IMR-90 (cell line): Measurements from ENCODE around the gene SNAP25. TPM values are rescaled to one million over a fixed set of nuclear protein-coding genes. Genes with fewer than 3 reads are reported as not detected.

Source experiments
- ATAC-seq: fragments of 200-7000 bp; cut with Tn5 transposase; 2 replicates; pipeline ENCODE4 v1.9.1; 2020; ENCODE audit warnings: low read depth, mild to moderate bottlenecking, moderate library complexity
- BruUV-seq: library from RNA; stranded (reverse); fragments of 400-500 nt; replicated peaks from 2 replicates; lab custom pipeline; 2021; lab: Mats Ljungman, UMichigan
- CTCF ChIA-PET: fragments of 300-600 bp; formaldehyde crosslinking; extraction: SDS; loops from one replicate; lab custom pipeline; 2021; ENCODE audit warnings: antibody characterized with exemption; lab: Yijun Ruan, JAX
- POLR2A ChIA-PET: fragments of 300-600 bp; sonication (Branson Sonifier 250); formaldehyde crosslinking; loops from one replicate; lab custom pipeline; 2022; ENCODE audit warnings: antibody characterized with exemption; ENCODE audit not compliant: unreplicated experiment; lab: Charles Lee
- DNase-seq: peaks from one replicate; pipeline ENCODE4 v3.0.0; 2013
- H2AFZ ChIP-seq: replicated peaks from 2 replicates; pipeline ENCODE3; 2013; ENCODE audit warnings: low read length, mild to moderate bottlenecking; ENCODE audit not compliant: poor library complexity
- H2AK5ac ChIP-seq: 2 replicates; pipeline ENCODE4 v1.6.1; 2013; ENCODE audit warnings: low read depth, low read length, inconsistent platforms
- H2AK9ac ChIP-seq: replicated peaks from 2 replicates; pipeline ENCODE3; 2013; ENCODE audit warnings: mild to moderate bottlenecking, low read depth, low read length, moderate library complexity; ENCODE audit not compliant: poor library complexity
- H2BK120ac ChIP-seq: 2 replicates; pipeline ENCODE4 v1.6.1; 2013; ENCODE audit warnings: low read depth, low read length, inconsistent platforms
- H2BK15ac ChIP-seq: 3 replicates; pipeline ENCODE4 v1.6.1; 2013; ENCODE audit warnings: low read depth, low read length, inconsistent platforms
- H2BK20ac ChIP-seq: 2 replicates; pipeline ENCODE4 v1.6.1; 2013; ENCODE audit warnings: low read depth, mild to moderate bottlenecking, inconsistent platforms, low read length, moderate library complexity
- H2BK5ac ChIP-seq: 2 replicates; pipeline ENCODE4 v1.6.1; 2013; ENCODE audit warnings: mild to moderate bottlenecking, low read depth, low read length, inconsistent platforms; ENCODE audit not compliant: poor library complexity, severe bottlenecking
- H3K14ac ChIP-seq: replicated peaks from 2 replicates; pipeline ENCODE4 v1.6.1; 2013; ENCODE audit warnings: low read depth, low read length, inconsistent platforms
- H3K18ac ChIP-seq: 2 replicates; pipeline ENCODE4 v1.6.1; 2013; ENCODE audit warnings: low read depth, low read length, control low read depth
- H3K23ac ChIP-seq: 2 replicates; pipeline ENCODE4 v1.6.1; 2013; ENCODE audit warnings: low read depth, low read length, inconsistent platforms
- H3K27ac ChIP-seq: 2 replicates; pipeline ENCODE4 v1.5.1; 2013; ENCODE audit warnings: mild to moderate bottlenecking, control low read depth, low read length; ENCODE audit not compliant: insufficient read depth
- H3K27me3 ChIP-seq: 2 replicates; pipeline ENCODE4 v1.6.1; 2013; ENCODE audit warnings: low read length; ENCODE audit not compliant: control insufficient read depth, insufficient read depth
- H3K36me3 ChIP-seq: 2 replicates; pipeline ENCODE4 v1.6.1; 2013; ENCODE audit warnings: low read length, mixed read lengths; ENCODE audit not compliant: control insufficient read depth, insufficient read depth
- H3K4ac ChIP-seq: 2 replicates; pipeline ENCODE4 v1.6.1; 2013; ENCODE audit warnings: low read depth, low read length, inconsistent platforms
- H3K4me1 ChIP-seq: 2 replicates; pipeline ENCODE4 v1.6.1; 2013; ENCODE audit warnings: low read length, mixed read lengths; ENCODE audit not compliant: control insufficient read depth, insufficient read depth
- H3K4me2 ChIP-seq: 2 replicates; pipeline ENCODE4 v1.6.1; 2013; ENCODE audit warnings: low read depth, mild to moderate bottlenecking, control low read depth, low read length, moderate library complexity
- H3K4me3 ChIP-seq: 2 replicates; pipeline ENCODE4 v1.5.1; 2013; ENCODE audit warnings: low read depth, mild to moderate bottlenecking, control low read depth, low read length, moderate library complexity; ENCODE audit not compliant: insufficient read depth
- H3K56ac ChIP-seq: 2 replicates; pipeline ENCODE4 v1.6.1; 2013; ENCODE audit warnings: low read length, inconsistent platforms; ENCODE audit not compliant: insufficient read depth; ENCODE audit errors: extremely low read depth
- H3K79me1 ChIP-seq, 2 experiments: 2 replicates each; pipeline ENCODE4 v1.6.1; 2013; ENCODE audit warnings: low read length in 2 of 2, inconsistent platforms in 1 of 2, low read depth in 1 of 2
- H3K9ac ChIP-seq: 2 replicates; pipeline ENCODE4 v1.6.1; 2013; ENCODE audit warnings: low read depth, low read length, control low read depth
- H3K9me1 ChIP-seq: 2 replicates; pipeline ENCODE4 v1.6.1; 2013; ENCODE audit warnings: low read length, inconsistent platforms; ENCODE audit not compliant: insufficient read depth
- H3K9me3 ChIP-seq: 2 replicates; pipeline ENCODE4 v1.6.1; 2013; ENCODE audit warnings: low read length; ENCODE audit not compliant: control insufficient read depth, insufficient read depth
- H4K20me1 ChIP-seq: 2 replicates; pipeline ENCODE4 v1.6.1; 2013; ENCODE audit warnings: low read length, inconsistent platforms; ENCODE audit not compliant: insufficient read depth
- H4K5ac ChIP-seq: 2 replicates; pipeline ENCODE4 v1.6.1; 2013; ENCODE audit warnings: mild to moderate bottlenecking, low read depth, low read length, control low read depth
- H4K8ac ChIP-seq, 2 experiments: 2 replicates each; pipeline ENCODE4 v1.6.1; 2013; ENCODE audit warnings: low read depth in 2 of 2, low read length in 2 of 2, control low read depth in 1 of 2, inconsistent platforms in 1 of 2
- H4K91ac ChIP-seq: 2 replicates; pipeline ENCODE4 v1.6.1; 2013; ENCODE audit warnings: low read depth, low read length, inconsistent platforms; ENCODE audit not compliant: insufficient read depth
- RCOR1 ChIP-seq: IDR thresholded peaks from 2 replicates; pipeline ENCODE4 v1.6.1; 2012; ENCODE audit warnings: mild to moderate bottlenecking, low read length, improper control_type of control experiment; ENCODE audit not compliant: insufficient replicate concordance
- RFX5 ChIP-seq: IDR thresholded peaks from 2 replicates; pipeline ENCODE4 v1.8.0; 2012; ENCODE audit warnings: low read depth, mild to moderate bottlenecking, low read length, moderate library complexity
- WGBS, 2 experiments: methylation state at CpG; one replicate each; pipeline versions ENCODE4 v1.1.5 to v1.1.7; 2013; ENCODE audit warnings: missing lambda C conversion rate in 2 of 2; ENCODE audit not compliant: insufficient read length in 1 of 2; ENCODE audit errors: extremely low coverage in 2 of 2; 5-methylcytosine and 5-hydroxymethylcytosine counted together
- dilution Hi-C: fragments of 300-500 bp; cut with HindIII; formaldehyde crosslinking; loops from one replicate; pipeline ENCODE4 v1.14.3; 2018; ENCODE audit warnings: low sequenced_read_pairs; ENCODE audit not compliant: unreplicated experiment
- in situ Hi-C: fragments of 300-500 bp; cut with MboI; formaldehyde crosslinking; loops from 3 replicates; pipeline ENCODE4 v1.14.3; 2019; ENCODE audit warnings: low sequenced_read_pairs, inconsistent platforms, mixed read lengths
- intact Hi-C: fragments of 100-400 bp; cut with micrococcal nuclease; formaldehyde crosslinking; loops from 2 replicates; pipeline ENCODE4 v1.10.0; 2022
- polyA plus RNA-seq, 3 experiments: library from polyadenylated mRNA; depleted of rRNA; stranded (reverse); fragments of >200 nt; gene quantifications; 2 replicates each; pipeline ENCODE4 v1.2.3, GENCODE V29; 2012; ENCODE audit warnings: low replicate concordance in 1 of 3
- total RNA-seq: library from RNA; depleted of rRNA; stranded (reverse); fragments of >200 nt; gene quantifications from 2 replicates; pipeline ENCODE4 v1.2.3, GENCODE V29; 2012

The SNAP25 gene
- total and polyA plus RNA-seq, 2 of the 4 experiments (the other 2 are of a cell fraction): 1.1 to 2.8 TPM

- H3K36me3 ChIP-seq: no peaks in the 10 kb centered on the region
- H2AK9ac ChIP-seq: no peak overlapping the region
- H3K4ac ChIP-seq: no peak overlapping the region
- H3K4me3 ChIP-seq: no peak overlapping the region
- H2BK5ac ChIP-seq: no peak overlapping the region
- intact Hi-C loops (no loop called here), in situ Hi-C loops (no loop called here), dilution Hi-C loops (no loop called here)
- no peaks in the 10 kb centered on the region for H3K9me3 ChIP-seq
- H2AK5ac ChIP-seq: no peak overlapping the region
- POLR2A ChIA-PET: no interaction called here
- H3K9me1 ChIP-seq: peaks cover 3% of the 10 kb centered on the region; the same call in 1 of the 2 replicates
- no peak overlapping the region for H3K27ac ChIP-seq
- TF ChIP-seq RFX5: no peak
- TF ChIP-seq RCOR1: no peak
- no peak overlapping the region for H4K5ac ChIP-seq
- no peak overlapping the region for H2BK15ac ChIP-seq
- 0 out of 2 replicates have a peak overlapping the region, but pooled peaks have one; percentile 51 for H3K18ac ChIP-seq
- no peak overlapping the region; the same call in 1 of the 2 replicates for H3K14ac ChIP-seq
- H2AFZ ChIP-seq: no peak overlapping the region
- peaks cover 6% of the 10 kb centered on the region for H3K4me1 ChIP-seq
- ATAC-seq (no peak), DNase-seq (no peak)
- no TSS peak for BruUV-seq
- no peaks in the 10 kb centered on the region for H3K27me3 ChIP-seq
- no peak overlapping the region for H2BK120ac ChIP-seq
- no peak overlapping the region for H3K9ac ChIP-seq
- no peak overlapping the region for H3K56ac ChIP-seq
- no peak overlapping the region for H2BK20ac ChIP-seq
- H3K79me1 ChIP-seq: no peaks in the 10 kb centered on the region
- H4K8ac ChIP-seq: no peak overlapping the region
- CTCF ChIA-PET: no interaction called here
- WGBS, 2 experiments: no CpG with 5 or more reads among the region's 6 CpGs
- H4K20me1 ChIP-seq: no peaks in the 10 kb centered on the region
- H3K23ac ChIP-seq: no peak overlapping the region
- 0 out of 2 replicates have a peak overlapping the region, but pooled peaks have one; percentile 48 for H3K4me2 ChIP-seq
- H4K91ac ChIP-seq: no peak overlapping the region
Measured at GRCh38 chr20:10352934-10353824, 134.5 kb downstream of the SNAP25 start.
